Measurements from ENCODE around the gene LIN9. TPM values are rescaled to one million over a fixed set of nuclear protein-coding genes. Genes with fewer than 3 reads are reported as not detected.

Gene LIN9
- total and polyA plus RNA-seq, 2 of the 8 experiments (the other 6 are each of a cell fraction or from before 2014, with no cell fraction given), result 5.6 to 12.6 TPM

DNA sequence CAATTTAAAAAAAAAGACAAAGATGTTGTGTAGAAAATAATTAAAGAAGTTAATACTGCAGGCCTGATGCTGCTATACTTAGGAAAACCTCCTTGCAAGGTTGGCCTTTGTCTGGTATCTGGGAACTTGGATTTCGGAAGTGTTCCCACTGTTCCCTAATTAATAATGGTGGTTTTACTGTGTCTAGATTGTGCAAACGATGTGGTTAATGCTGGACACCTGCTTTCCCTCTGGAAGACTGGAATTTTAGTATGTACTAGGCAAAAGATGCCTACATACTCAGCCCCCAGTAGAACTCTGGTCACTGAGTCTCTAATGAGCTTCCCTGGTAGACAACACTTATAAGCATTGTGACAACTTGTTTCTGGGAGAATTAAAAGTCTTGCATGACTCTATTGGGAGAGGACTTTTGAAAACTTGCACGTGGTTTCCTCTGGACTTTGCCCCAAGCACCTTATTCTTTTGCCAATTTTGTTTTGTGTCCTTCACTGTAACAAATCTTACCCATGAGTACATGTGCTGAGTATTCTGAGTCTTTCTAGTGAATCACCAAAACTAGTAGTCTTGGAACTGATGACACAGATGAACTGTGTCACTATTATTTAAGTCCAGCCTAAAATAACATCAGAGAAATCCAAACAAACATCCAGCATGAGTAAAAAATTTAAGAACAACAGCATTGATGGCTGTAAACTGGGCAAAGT, 40.4 kb downstream of the LIN9 start:
- Histone ChIP-seq H3K79me1 (ENCODE audit: low read depth, low read length) (no peaks in the 10 kb centered on the region), H3K4me2 (ENCODE audit: insufficient read depth in 1 of 2, low read depth in 2 of 2, low read length in 2 of 2) (no peak overlapping the region), H2AK5ac (ENCODE audit: low read depth, low read length) (no peak overlapping the region), H4K91ac (replicated peaks; ENCODE audit: insufficient read length, low read length) (no peak overlapping the region), H2BK12ac (ENCODE audit: low read depth, low read length) (no peak overlapping the region), H3K9me3 (ENCODE audit: insufficient read depth in 2 of 2, low read depth in 1 of 2, low read length in 1 of 2) (no peaks in the 10 kb centered on the region), H3K23me2 (ENCODE audit: low read depth, low read length) (no peaks in the 10 kb centered on the region), H2BK120ac (replicated peaks; ENCODE audit: low read depth, low read length) (no peak overlapping the region), H4K20me1 (replicated peaks in 1 of 2; ENCODE audit: control insufficient read depth in 1 of 2, insufficient read depth in 2 of 2, low read length in 2 of 2) (no peaks in the 10 kb centered on the region), H4K8ac (ENCODE audit: extremely low read depth, insufficient read depth, low read length) (no peak overlapping the region), H2BK5ac (ENCODE audit: low read depth, low read length) (no peak overlapping the region), H3K4ac (replicated peaks; ENCODE audit: insufficient read length, low read depth, low read length) (no peak overlapping the region), H2BK15ac (ENCODE audit: low read length) (no peak overlapping the region), H3K56ac (replicated peaks; ENCODE audit: insufficient read length, low read depth, low read length) (no peak overlapping the region), H3K9ac (replicated peaks in 1 of 4; ENCODE audit: extremely low read depth in 1 of 4, low read depth in 3 of 4, low read length in 3 of 4) (no peak overlapping the region), H3K14ac (ENCODE audit: insufficient read length) (no peak overlapping the region), H2AFZ (ENCODE audit: low read length) (no peak overlapping the region), H3K79me2 (ENCODE audit: control insufficient read depth in 1 of 2, insufficient read depth in 2 of 2, low read length in 2 of 2) (no peaks in the 10 kb centered on the region), H3K4me1 (replicated peaks in 1 of 4; ENCODE audit: control insufficient read depth in 3 of 4, insufficient read depth in 4 of 4, low read length in 3 of 4) (no peaks in the 10 kb centered on the region), H3K23ac (ENCODE audit: insufficient read length) (no peak overlapping the region), H4K5ac (ENCODE audit: insufficient read length, low read depth, low read length) (no peak overlapping the region), H3K27ac (ENCODE audit: low read depth, low read length) (no peak overlapping the region), H3K4me3 (ENCODE audit: extremely low read depth in 1 of 4, insufficient read depth in 2 of 4, low read depth in 3 of 4, low read length in 4 of 4) (no peak overlapping the region), H3K27me3 (replicated peaks in 1 of 4; ENCODE audit: control insufficient read depth in 3 of 4, extremely low read depth in 1 of 4, insufficient read depth in 3 of 4, low read length in 3 of 4) (no peaks in the 10 kb centered on the region), H2BK20ac (ENCODE audit: low read length) (no peak overlapping the region), H3K18ac (ENCODE audit: extremely low read depth, low read length) (no peak overlapping the region), H3K36me3 (ENCODE audit: control insufficient read depth in 2 of 4, insufficient read depth in 4 of 4, low read length in 3 of 4) (peaks cover 0 to 22% (median 5%) of the 10 kb centered on the region in 4 experiments; a peak in 4 of 8 replicates)
- DNase-seq (ENCODE audit: low read depth in 1 of 2, low spot score in 2 of 2) (no peak), FAIRE-seq (no peak)
- WGBS, 2 experiments (ENCODE audit: extremely low coverage in 1 of 2, insufficient coverage in 1 of 2, insufficient read length in 1 of 2, insufficient replicate concordance in 2 of 2, low coverage in 1 of 2, low lambda C conversion rate in 2 of 2, missing lambda C conversion rate in 1 of 2), result 89% methylated on average over 3 of the region's 3 CpGs; no CpG with 5 or more reads in 1 of the 2 experiments
- ChIA-PET CTCF (ENCODE audit: partially characterized antibody) (interaction anchor here (1.1 kb wide), 1 partner anchor 65 kb away, joined by 3 read pairs; no protein-coding TSS in a partner anchor), POLR2A (ENCODE audit: partially characterized antibody) (interaction anchor here (2.0 kb wide), 1 partner anchor 41 kb away, joined by 6 read pairs; the partner anchor contains the start of gene LIN9)
- TF ChIP-seq SP1 (IDR thresholded peaks at IDR 0.05; ENCODE audit: low read depth, low read length) (no peak), RBBP5 (IDR thresholded peaks at IDR 0.05; ENCODE audit: borderline replicate concordance, low read depth, low read length) (no peak), ZNF274 (IDR thresholded peaks at IDR 0.05; ENCODE audit: borderline replicate concordance, extremely low read depth, low read length) (no peak), GTF2F1 (IDR thresholded peaks at IDR 0.05; ENCODE audit: borderline replicate concordance, low read depth, low read length) (no peak), SIX5 (IDR thresholded peaks at IDR 0.05; ENCODE audit: low read depth, low read length) (no peak), RAD21 (IDR thresholded peaks at IDR 0.05 in 1 of 2, conservative IDR thresholded peaks at IDR 0.05 in 1 of 2; ENCODE audit: low read depth in 2 of 2, low read length in 2 of 2) (no peak)
- TF ChIP-seq, protein P1, sequence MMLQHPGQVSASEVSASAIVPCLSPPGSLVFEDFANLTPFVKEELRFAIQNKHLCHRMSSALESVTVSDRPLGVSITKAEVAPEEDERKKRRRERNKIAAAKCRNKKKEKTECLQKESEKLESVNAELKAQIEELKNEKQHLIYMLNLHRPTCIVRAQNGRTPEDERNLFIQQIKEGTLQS (IDR thresholded peaks at IDR 0.05; ENCODE audit: insufficient read depth, low read depth, low read length), result no peak

All from H1 (cell line).